Heart right ventricle (tissue), 16 donors: ENCODE results near the gene FABP7. TPM values are rescaled to one million over a fixed set of nuclear protein-coding genes. Genes with fewer than 3 reads are reported as not detected.

Experiments used
- ATAC-seq, 8 donors: fragments of 200-7000 bp; cut with Tn5 transposase; one replicate each; pipeline ENCODE4 v1.9.1; 2020; ENCODE audit warnings: mild to moderate bottlenecking in 8 of 8, moderate library complexity in 8 of 8, moderate number of reproducible peaks in 1 of 8
- DNase-seq, 2 donors: peaks; one replicate each; pipeline ENCODE4 v3.0.0-alpha.2; 2020
- H3K27ac ChIP-seq, 10 donors: fragments of 200-600 bp; sonication (generic) in 2 of 10; one replicate each; pipeline versions ENCODE4 v1.5.0 to v1.8.0; 2020 to 2022; ENCODE audit warnings: mild to moderate bottlenecking in 3 of 10
- H3K27me3 ChIP-seq, 7 donors: fragments of 200-600 bp; one replicate each; pipeline ENCODE4 v1.8.0; 2021 to 2022; ENCODE audit warnings: mild to moderate bottlenecking in 2 of 7
- H3K36me3 ChIP-seq, 9 donors: fragments of 200-600 bp; sonication (generic) in 1 of 9; one replicate each; pipeline versions ENCODE4 v1.5.0 to v1.8.0; 2020 to 2022; ENCODE audit warnings: mild to moderate bottlenecking in 2 of 9
- H3K4me1 ChIP-seq, 9 donors: fragments of 200-600 bp; sonication (generic) in 1 of 9; one replicate each; pipeline versions ENCODE4 v1.5.0 to v1.8.0; 2020 to 2022; ENCODE audit warnings: mild to moderate bottlenecking in 4 of 9
- H3K4me3 ChIP-seq, 10 donors: fragments of 200-600 bp; sonication (generic) in 2 of 10; one replicate each; pipeline versions ENCODE4 v1.5.0 to v1.8.0; 2020 to 2022; ENCODE audit warnings: mild to moderate bottlenecking in 7 of 10, moderate library complexity in 2 of 10
- H3K9me3 ChIP-seq, 11 donors: fragments of 200-600 bp in 10 of 11; sonication (generic) in 2 of 11; one replicate each; pipeline versions ENCODE4 v1.5.0 to v1.8.0; 2013 to 2022; ENCODE audit warnings: mild to moderate bottlenecking in 2 of 11, control low read depth in 1 of 11, moderate library complexity in 1 of 11
- WGBS, 2 donors: extraction: QIAGEN DNeasy Blood & Tissue Kit; methylation state at CpG; one replicate each; pipeline ENCODE4 v1.1.7; 2013; ENCODE audit warnings: inconsistent platforms in 1 of 2; 5-methylcytosine and 5-hydroxymethylcytosine counted together
- intact Hi-C, 10 donors: fragments of 100-400 bp; cut with DNase I; formaldehyde crosslinking; loops; one replicate each; pipeline versions ENCODE4 v1.11.1 to v1.14.2; 2022
- polyA plus RNA-seq, 2 donors: library from polyadenylated mRNA; stranded (reverse); fragments of 200-250 nt; gene quantifications; one replicate each; pipeline ENCODE4 v1.2.3, GENCODE V29; 2013
- total RNA-seq, 10 donors: library from RNA; stranded (reverse); fragmentation: NEBNext Ultra II Directional in 3 of 10; extraction: Animal tissue kit (Norgen Biotek cat#: 25700) in 3 of 10; gene quantifications; one replicate each; pipeline versions ENCODE4 v1.2.1 to v1.2.4, GENCODE V29; 2021 to 2023
- TF ChIP-seq, protein P1 (sequence below), 9 donors: fragments of 200-600 bp; sonication (generic) in 2 of 9; IDR thresholded peaks; one replicate each; pipeline versions ENCODE4 v1.5.0 to v1.8.0; 2021 to 2022; ENCODE audit warnings: antibody characterized with exemption in 9 of 9, mild to moderate bottlenecking in 5 of 9, moderate library complexity in 1 of 9
- donor health status: Arrhythmogenic right ventricular cardiomyopathy.
- donor health status: ischemic (EF 13 %, LVEDD 7.1; RV severe dilation, severe dysfunction).
- donor health status: healthy with polysubstance abuse.
- donor health status: DM: no; HTN: yes; CAD: no.
- donor health status: DM: no; HTN: no; CAD: no.
- donor health status: ischemic (EF 25% LVEDD 6.9; RV normal size, moderate dysfunction).
- donor health status: ischemic (EF 25% LVEDD 5.7; RV mildly dilated, moderate dysfunction).
- donor health status: healthy.
- donor health status: DM: yes; HTN: yes; CAD: no.
- donor health status: Ischemic cardiomyopathy.
- donor health status: ischemic (EF 35%, LVEDD 5.7; RV mildly dilated, moderate dysfunction).
- donor health status: nonischemic (EF 11% LVEDD 7.7; RV severe dilation, severe dysfunction).
- donor health status: DM: yes; HTN: yes; CAD: no.
- donor health status: PGD.
- donor health status: ischemic (EF 29% LVEDD 5.4; RV normal size, mild dysfunction).
- donor health status: nonischemic (EF 23%, LVEDD 6.1; RV moderate dilation, normal function).

The FABP7 gene
- total and polyA plus RNA-seq, 12 donors: 0.16 TPM; not detected in 11

DNA sequence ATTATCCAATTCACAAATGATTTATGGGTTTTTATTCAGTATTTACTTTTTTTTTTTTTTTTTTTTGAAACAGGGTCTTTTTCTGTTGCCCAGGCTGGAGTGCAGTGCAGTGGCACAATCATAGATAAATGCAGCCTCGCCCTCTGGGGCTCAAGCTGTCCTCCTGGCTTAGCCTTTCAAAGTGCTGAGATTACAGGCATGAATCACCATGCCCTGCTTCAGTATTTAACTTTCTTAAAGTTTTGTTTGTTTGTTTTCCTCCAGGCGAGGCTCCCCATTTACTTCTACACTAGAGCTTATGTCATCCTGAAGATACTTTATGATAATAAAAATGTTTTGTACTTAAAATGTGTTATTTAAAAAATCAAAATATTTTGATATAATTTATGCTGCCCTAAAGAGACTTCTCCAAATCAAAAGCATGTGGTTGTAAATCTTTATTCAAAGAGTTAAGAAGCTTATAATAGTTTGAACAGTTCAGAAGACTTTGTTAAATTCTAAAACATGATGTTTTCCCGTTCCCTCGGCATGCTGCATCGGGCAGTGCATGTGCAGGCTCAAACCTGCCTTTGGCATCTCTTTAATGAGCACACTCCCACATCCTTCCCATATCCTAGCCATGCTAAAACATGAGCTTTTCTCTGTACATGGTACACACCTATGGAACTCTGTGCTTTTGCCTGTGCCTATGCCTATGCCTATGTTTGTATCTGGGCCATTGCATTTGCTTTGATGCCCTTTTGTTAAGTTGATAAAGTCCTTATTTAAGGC lies 20.6 kb downstream of the FABP7 start:
- no peak for DNase-seq
- Histone ChIP-seq H3K36me3 (peaks cover 0 to 22% (median 0%) of the 10 kb centered on the region in 9 donors), H3K27me3 (no peaks in the 10 kb centered on the region), H3K9me3 (no peaks in the 10 kb centered on the region), H3K4me3 (no peak overlapping the region), H3K4me1 (peaks cover 0 to 7% (median 3%) of the 10 kb centered on the region in 9 donors), H3K27ac (no peak overlapping the region)
- TF ChIP-seq, protein P1, sequence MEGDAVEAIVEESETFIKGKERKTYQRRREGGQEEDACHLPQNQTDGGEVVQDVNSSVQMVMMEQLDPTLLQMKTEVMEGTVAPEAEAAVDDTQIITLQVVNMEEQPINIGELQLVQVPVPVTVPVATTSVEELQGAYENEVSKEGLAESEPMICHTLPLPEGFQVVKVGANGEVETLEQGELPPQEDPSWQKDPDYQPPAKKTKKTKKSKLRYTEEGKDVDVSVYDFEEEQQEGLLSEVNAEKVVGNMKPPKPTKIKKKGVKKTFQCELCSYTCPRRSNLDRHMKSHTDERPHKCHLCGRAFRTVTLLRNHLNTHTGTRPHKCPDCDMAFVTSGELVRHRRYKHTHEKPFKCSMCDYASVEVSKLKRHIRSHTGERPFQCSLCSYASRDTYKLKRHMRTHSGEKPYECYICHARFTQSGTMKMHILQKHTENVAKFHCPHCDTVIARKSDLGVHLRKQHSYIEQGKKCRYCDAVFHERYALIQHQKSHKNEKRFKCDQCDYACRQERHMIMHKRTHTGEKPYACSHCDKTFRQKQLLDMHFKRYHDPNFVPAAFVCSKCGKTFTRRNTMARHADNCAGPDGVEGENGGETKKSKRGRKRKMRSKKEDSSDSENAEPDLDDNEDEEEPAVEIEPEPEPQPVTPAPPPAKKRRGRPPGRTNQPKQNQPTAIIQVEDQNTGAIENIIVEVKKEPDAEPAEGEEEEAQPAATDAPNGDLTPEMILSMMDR (IDR thresholded peaks at IDR 0.05): no peak
- ATAC-seq: no peak
- WGBS, 2 donors: 93 to 95% methylated on average over 5 of the region's 5 CpGs
- intact Hi-C loops: no loop called here

DNA sequence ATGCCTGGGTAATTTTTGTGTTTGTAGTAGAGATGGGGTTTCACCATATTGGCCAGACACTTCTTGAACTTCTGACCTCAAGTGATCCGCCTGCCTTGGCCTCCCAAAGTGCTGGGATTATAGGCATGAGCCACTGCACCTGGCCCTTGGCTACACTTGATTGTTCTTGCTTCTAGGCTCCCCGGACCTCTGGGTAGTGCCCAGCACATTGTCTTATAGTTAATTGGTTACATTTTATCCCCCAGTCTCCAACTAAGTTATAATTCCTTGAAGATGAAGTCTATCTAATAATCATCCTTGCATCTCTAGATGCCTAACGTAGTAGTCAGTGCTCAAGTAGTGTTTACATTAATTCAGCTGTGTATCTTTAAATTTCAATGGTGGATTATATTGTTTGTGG lies 21.4 kb downstream of the FABP7 start:
- no peak for DNase-seq
- WGBS, 2 donors: 90 to 93% methylated on average over 3 of the region's 3 CpGs
- intact Hi-C loops: no loop called here
- Histone ChIP-seq H3K4me1 (peaks cover 0 to 7% (median 3%) of the 10 kb centered on the region in 9 donors), H3K4me3 (no peak overlapping the region), H3K27ac (no peak overlapping the region), H3K9me3 (no peaks in the 10 kb centered on the region), H3K36me3 (peaks cover 0 to 30% (median 0%) of the 10 kb centered on the region in 9 donors), H3K27me3 (no peaks in the 10 kb centered on the region)
- TF ChIP-seq, protein P1 (IDR thresholded peaks at IDR 0.05): no peak
- no peak for ATAC-seq

DNA sequence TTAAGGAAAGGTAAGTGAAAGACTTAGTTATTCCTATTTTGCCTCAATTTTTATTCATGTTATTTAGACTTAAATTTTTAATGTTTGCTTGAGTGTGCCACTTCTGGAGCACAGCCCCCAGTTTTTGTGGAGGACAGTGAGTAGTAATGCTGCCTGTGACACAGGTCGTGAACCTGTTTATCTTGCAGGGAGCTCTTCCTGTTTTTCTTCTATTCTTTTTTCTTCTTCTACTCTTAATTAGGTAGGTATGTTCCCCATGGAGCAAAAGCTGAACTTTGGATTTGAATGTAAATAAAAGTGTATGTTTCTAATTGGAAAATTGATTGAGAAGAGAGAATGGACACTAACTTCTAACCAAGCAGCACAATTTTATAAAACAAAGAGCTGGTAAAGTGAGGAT lies 21.9 kb downstream of the FABP7 start:
- 80 to 86% methylated on average over 1 of the region's 1 CpG for WGBS, 2 donors
- ATAC-seq: no peak

DNA sequence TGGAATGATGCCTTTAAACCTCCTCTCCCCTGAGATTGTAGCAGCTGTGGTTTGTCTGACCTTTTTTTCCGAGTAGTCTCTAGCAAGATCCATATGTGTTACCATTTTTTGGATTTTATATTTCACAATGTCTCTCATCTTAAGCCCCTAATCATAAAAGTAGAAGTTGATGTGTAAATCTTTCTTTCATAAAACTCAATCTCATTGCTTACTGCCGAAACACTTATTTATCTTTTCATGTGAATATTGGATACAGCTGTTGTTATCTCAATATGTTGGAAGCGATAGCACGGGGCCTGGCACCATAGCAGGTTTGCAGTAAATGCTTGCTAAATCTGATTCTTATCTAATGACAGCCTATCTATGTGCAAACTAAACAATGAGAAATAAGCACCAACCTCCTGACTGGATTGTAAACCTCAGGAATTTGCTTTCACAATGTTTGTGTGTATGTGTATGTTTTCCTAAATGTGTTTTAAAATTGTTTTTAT lies 23.7 kb downstream of the FABP7 start:
- intact Hi-C loops: no loop called here
- TF ChIP-seq, protein P1 (IDR thresholded peaks at IDR 0.05): no peak
- Histone ChIP-seq H3K4me3 (no peak overlapping the region), H3K4me1 (peaks cover 0 to 7% (median 3%) of the 10 kb centered on the region in 9 donors), H3K27ac (no peak overlapping the region), H3K9me3 (no peaks in the 10 kb centered on the region), H3K27me3 (no peaks in the 10 kb centered on the region), H3K36me3 (peaks cover 0 to 30% (median 0%) of the 10 kb centered on the region in 9 donors)
- DNase-seq (no peak), ATAC-seq (no peak)
- 17 to 49% methylated on average over 4 of the region's 4 CpGs for WGBS, 2 donors

More for the DNA sequence above, 21.9 kb downstream of the FABP7 start:
- intact Hi-C loops: no loop called here
- no peaks in the 10 kb centered on the region for H3K9me3 ChIP-seq
- H3K27me3 ChIP-seq: no peaks in the 10 kb centered on the region
- no peak overlapping the region for H3K4me3 ChIP-seq
- H3K4me1 ChIP-seq: peaks cover 0 to 7% (median 3%) of the 10 kb centered on the region in 9 donors
- H3K27ac ChIP-seq: no peak overlapping the region
- DNase-seq: no peak
- peaks cover 0 to 35% (median 0%) of the 10 kb centered on the region in 9 donors for H3K36me3 ChIP-seq
- TF ChIP-seq, protein P1 (IDR thresholded peaks at IDR 0.05): no peak
